Measurements from ENCODE around the gene LDAF1.

- TF ChIP-seq CTCF (conservative IDR thresholded peaks at IDR 0.05 in 1 of 2, IDR thresholded peaks at IDR 0.05 in 1 of 2; ENCODE audit: low read depth in 1 of 2, low read length in 2 of 2) (no peak), EZH2 (IDR thresholded peaks at IDR 0.05; ENCODE audit: low read length, missing control alignments) (no peak)
Measured at GRCh38 chr16:21167929-21168602, 9.6 kb downstream of the LDAF1 start.
